ENCODE data around the gene TRAP1. TPM values are rescaled to one million over a fixed set of nuclear protein-coding genes. Genes with fewer than 3 reads are reported as not detected.

The TRAP1 gene
- total and polyA plus RNA-seq, 11 donors, result 65.4 to 142 (median 110) TPM

DNA sequence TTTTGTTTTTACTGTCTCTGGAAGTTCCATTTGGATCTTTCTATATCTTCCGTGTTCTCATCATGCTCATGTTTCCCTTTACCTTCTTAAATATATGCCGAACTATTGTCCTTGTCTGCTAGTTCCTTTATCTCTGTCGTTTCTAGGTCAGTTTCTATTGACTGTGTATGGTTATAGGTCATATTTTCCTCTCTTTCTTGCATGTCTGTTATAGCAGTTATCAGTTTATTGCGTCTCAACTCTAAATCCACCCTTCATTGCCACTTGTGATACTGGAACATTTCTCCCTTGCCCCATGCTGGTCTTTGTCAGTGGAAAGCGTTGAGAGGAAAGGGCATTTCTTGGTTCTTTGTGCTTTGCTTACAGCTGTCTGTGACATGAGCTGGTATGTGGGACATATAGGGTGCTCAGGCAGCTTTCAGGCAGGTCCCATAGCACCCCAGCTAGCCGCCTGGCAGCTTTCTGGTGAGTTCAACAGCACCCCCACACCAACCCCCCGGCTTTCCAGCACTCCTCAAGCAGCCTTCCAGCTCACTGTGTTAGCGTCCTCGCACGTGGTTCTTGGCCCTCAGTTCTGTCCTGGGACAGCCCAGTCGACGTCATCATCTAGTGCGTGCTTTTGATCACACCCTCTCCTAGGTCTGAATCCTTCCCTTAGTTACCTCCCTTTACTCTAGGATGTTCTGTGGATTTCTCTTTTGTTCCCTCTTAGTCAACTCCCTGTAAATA lies 78.2 kb downstream of the TRAP1 start:
- 87 to 93% (median 89%) methylated on average over 13 of the region's 13 CpGs for WGBS, 4 donors
- Histone ChIP-seq H3K27ac (no peak overlapping the region), H3K9me3 (no peaks in the 10 kb centered on the region), H3K36me3 (peaks cover 0 to 31% (median 0%) of the 10 kb centered on the region in 9 donors), H3K27me3 (no peaks in the 10 kb centered on the region), H3K4me1 (peaks cover 0 to 11% (median 2%) of the 10 kb centered on the region in 12 donors), H3K4me3 (no peak overlapping the region)
- ATAC-seq, result no peak
- intact Hi-C loops (cut with DNase I), result no loop called here
- TF ChIP-seq POLR2A (IDR thresholded peaks at IDR 0.05) (no peak), CTCF (IDR thresholded peaks at IDR 0.05) (no peak)
- no peak for DNase-seq

- Histone ChIP-seq H3K4me1 (peaks cover 0 to 11% (median 0%) of the 10 kb centered on the region in 12 donors), H3K36me3 (peaks cover 0 to 20% (median 0%) of the 10 kb centered on the region in 9 donors), H3K4me3 (no peak overlapping the region), H3K27me3 (no peaks in the 10 kb centered on the region), H3K9me3 (no peaks in the 10 kb centered on the region), H3K27ac (peak overlapping the region in 1 of 12 donors; percentile 49)
- no peak for TF ChIP-seq CTCF (IDR thresholded peaks at IDR 0.05)
- TF ChIP-seq POLR2A (IDR thresholded peaks at IDR 0.05), result no peak
- intact Hi-C loops (cut with DNase I), result no loop called here
- DNase-seq (no peak), ATAC-seq (no peak)
- 66 to 79% (median 71%) methylated on average over 3 of the region's 3 CpGs for WGBS, 4 donors
Measured at GRCh38 chr16:3637371-3637923, 79.9 kb downstream of the TRAP1 start.

DNA sequence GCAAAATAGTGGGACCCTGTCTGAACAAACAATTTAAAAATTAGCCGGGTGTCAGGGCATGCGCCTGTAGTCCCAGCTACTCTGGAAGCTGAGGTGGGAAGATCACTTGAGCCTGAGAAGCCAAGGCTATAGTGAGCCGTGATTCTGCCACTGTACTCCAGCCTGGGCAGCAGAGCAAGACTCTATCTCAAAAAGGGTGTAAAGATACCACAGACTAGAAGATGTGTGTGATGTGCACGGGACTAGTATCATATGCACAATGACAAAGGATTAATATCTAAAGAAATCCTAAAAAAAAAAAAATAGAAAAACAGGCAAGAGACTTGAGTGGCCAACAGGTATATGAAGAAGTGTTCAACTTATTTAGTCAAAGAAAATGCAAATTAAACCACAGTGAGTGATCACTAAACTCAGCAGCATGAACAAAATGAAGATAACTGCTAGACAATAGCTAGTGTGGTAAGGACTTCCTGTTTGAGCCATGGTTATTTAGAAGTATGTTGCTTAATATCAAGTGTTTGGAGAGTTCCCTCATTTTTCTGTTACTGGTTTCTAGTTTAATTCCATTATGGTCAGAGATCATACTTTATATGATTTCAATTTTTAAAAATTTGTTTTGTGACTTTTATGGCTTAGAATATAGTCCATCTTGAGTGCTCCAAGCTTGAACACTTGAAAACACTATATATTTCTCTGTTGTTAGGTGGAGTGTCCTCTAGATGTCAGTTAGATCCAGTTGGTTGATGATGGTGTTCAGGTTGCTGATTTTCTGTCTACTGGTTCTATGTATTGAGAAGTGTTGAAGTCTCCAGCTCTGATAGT lies 91.2 kb downstream of the TRAP1 start:
- Histone ChIP-seq H3K27me3 (no peaks in the 10 kb centered on the region), H3K9me3 (no peaks in the 10 kb centered on the region), H3K36me3 (no peaks in the 10 kb centered on the region), H3K4me3 (no peak overlapping the region), H3K4me1 (peaks cover 0 to 21% (median 0%) of the 10 kb centered on the region in 12 donors), H3K27ac (peak overlapping the region in 1 of 12 donors; percentile 17)
- 84 to 88% (median 87%) methylated on average over 4 of the region's 4 CpGs for WGBS, 4 donors
- TF ChIP-seq POLR2A (IDR thresholded peaks at IDR 0.05), result no peak
- no peak for TF ChIP-seq CTCF (IDR thresholded peaks at IDR 0.05)
- no peak for DNase-seq
- intact Hi-C loops (cut with DNase I), result loop anchor here in 1 of 10 donors (10.0 kb wide), 1 partner anchor 101 kb away; no protein-coding TSS in a partner anchor
- ATAC-seq, result no peak

DNA sequence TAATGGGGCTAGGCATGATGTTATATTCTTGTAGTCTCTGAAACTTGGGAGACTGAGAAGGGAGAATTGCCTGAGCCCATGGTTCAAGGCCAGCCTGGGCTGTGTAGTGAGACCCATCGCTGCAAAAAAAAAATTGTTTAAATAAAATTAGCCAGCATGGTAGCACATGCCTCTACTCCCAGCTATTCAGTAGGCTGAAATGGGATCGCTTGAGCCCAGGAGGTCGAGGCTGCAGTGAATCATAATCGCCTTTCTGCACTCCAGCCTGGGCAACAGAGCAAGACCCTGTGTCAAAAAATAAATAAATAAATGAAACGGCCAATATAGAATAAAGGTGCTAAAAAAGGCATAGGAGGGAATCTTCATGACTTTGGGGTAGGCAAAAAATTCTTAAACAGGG lies 92.0 kb downstream of the TRAP1 start:
- 91 to 95% (median 93%) methylated on average over 5 of the region's 5 CpGs for WGBS, 4 donors
- Histone ChIP-seq H3K4me3 (no peak overlapping the region), H3K36me3 (peaks cover 0 to 4% (median 0%) of the 10 kb centered on the region in 9 donors), H3K27ac (no peak overlapping the region), H3K4me1 (peaks cover 0 to 21% (median 0%) of the 10 kb centered on the region in 12 donors), H3K27me3 (no peaks in the 10 kb centered on the region), H3K9me3 (no peaks in the 10 kb centered on the region)
- TF ChIP-seq POLR2A (IDR thresholded peaks at IDR 0.05), result no peak
- TF ChIP-seq CTCF (IDR thresholded peaks at IDR 0.05), result no peak
- DNase-seq (no peak), ATAC-seq (no peak)
- intact Hi-C loops (cut with DNase I), result loop anchor here in 1 of 10 donors (10.0 kb wide), 1 partner anchor 101 kb away; no protein-coding TSS in a partner anchor
